ENCODE measurements around the gene PRDM2.

PRDM2 gene

DNA sequence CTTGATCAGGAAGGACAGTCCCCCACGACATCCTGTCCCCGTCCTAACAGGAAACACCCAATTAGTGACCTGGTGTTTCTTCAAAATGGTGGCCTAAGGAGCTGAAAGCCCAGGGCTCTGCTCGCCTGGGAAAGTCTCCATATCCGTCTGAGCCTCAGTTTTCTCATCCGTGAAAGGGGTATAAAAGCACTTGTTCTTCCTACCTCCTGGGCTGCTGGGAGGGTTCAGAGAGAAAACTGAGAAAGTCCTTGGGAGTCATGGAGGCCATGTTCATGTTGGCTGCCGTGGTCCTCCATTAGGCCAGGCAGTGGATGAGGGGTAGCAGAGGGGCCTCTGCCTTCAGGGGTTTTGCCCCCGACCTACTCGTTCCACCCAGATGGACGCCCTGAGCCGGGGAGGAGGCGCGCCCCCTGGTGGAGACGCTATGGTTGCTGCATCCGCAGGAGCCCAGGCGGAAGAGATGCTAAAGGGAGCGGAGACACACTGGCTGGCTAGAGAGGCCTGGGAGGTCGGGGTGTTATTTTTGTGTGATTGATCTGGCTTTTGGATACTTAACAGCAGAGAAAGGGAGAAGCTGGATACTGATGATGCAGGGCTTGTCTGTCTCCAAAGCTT is 113.5 kb downstream of the PRDM2 start:
- no peak overlapping the region for H3K4me3 ChIP-seq (ENCODE audit: low read depth, low read length)
- TF ChIP-seq, protein P1, sequence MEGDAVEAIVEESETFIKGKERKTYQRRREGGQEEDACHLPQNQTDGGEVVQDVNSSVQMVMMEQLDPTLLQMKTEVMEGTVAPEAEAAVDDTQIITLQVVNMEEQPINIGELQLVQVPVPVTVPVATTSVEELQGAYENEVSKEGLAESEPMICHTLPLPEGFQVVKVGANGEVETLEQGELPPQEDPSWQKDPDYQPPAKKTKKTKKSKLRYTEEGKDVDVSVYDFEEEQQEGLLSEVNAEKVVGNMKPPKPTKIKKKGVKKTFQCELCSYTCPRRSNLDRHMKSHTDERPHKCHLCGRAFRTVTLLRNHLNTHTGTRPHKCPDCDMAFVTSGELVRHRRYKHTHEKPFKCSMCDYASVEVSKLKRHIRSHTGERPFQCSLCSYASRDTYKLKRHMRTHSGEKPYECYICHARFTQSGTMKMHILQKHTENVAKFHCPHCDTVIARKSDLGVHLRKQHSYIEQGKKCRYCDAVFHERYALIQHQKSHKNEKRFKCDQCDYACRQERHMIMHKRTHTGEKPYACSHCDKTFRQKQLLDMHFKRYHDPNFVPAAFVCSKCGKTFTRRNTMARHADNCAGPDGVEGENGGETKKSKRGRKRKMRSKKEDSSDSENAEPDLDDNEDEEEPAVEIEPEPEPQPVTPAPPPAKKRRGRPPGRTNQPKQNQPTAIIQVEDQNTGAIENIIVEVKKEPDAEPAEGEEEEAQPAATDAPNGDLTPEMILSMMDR (IDR thresholded peaks at IDR 0.05; ENCODE audit: low read depth, low read length), result peak; percentile 82

DNA sequence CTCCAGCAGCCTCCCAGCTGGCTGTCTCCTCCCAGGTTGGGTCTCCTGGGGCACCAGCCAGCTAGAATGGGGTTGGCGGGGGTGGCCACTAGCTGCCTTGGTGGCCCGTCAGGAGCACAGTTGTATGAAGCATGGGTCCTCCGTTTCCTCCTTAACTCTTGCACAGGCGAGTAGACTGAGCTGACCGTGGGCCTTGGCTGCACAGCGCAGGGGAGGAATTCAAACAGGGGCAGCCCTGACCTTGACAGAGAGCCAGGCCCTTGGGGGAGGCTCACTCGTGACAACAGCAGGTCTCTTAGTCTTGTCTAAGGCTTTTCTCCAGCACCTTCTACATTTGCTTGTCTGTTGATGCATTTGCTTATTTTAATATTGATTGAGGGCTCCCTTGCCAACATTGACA is 114.1 kb downstream of the PRDM2 start:
- TF ChIP-seq, protein P1 (IDR thresholded peaks at IDR 0.05; ENCODE audit: low read depth, low read length), result no peak
- no peak overlapping the region for H3K4me3 ChIP-seq (ENCODE audit: low read depth, low read length)

DNA sequence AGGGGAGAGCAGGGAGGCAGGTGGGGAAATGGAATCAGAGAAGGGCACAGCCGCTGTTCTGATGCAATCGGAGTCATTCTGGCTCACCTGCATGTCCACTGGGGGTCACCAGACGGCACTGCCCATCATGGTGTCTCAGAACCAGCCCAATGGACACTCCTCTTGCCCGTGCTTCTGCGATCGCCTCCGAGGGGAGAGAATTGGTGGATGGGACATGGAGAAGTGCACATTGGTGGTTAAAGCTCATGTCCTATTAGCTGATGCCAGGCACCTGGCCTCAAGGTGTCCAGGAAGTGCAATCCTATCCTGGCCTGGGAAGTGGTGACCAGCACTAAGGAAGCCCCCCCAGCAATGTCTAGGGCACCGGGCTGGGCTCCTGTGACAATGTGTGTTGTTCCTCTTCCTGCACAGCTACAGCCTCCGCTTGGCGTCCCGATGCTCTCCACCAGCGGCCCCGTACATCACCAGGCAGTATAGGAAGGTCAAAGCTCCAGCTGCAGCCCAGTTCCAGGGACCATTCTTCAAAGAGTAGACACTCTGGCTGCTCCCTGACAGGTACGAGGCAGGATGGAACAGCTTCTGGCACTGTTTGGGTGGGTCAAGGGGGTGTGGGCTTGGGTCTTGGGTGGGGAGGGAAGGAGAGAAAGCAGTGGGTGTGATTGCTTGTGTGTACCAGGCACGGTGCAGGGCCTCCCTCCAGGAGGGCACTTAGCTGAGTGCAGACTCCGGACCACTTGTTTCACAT is 116.2 kb downstream of the PRDM2 start:
- TF ChIP-seq, protein P1 (IDR thresholded peaks at IDR 0.05; ENCODE audit: low read depth, low read length), result no peak

DNA sequence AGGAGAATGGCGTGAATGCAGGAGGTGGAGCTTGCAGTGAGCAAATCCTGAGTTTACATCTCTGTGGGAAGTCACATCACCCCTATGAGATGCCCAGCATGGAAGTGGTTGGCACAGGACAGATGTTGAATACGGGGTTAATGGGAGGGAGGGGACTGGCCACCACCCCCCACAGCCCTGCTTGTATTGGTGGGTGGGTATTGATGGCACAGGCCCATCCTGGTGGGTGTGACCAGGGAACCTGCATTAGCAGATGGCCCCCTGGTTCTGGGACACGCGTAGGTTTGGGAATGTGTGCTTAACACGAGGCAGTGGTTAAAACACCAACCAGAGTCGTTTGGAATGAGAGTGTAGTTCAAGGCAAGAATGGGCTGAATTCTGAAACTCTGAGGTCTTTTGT is 117.9 kb downstream of the PRDM2 start:
- TF ChIP-seq, protein P1 (IDR thresholded peaks at IDR 0.05; ENCODE audit: low read depth, low read length), result no peak
- H3K4me3 ChIP-seq (ENCODE audit: low read depth, low read length), result no peak overlapping the region

More for the DNA sequence above, 116.2 kb downstream of the PRDM2 start:
- no peak overlapping the region for H3K4me3 ChIP-seq (ENCODE audit: low read depth, low read length)

DNA sequence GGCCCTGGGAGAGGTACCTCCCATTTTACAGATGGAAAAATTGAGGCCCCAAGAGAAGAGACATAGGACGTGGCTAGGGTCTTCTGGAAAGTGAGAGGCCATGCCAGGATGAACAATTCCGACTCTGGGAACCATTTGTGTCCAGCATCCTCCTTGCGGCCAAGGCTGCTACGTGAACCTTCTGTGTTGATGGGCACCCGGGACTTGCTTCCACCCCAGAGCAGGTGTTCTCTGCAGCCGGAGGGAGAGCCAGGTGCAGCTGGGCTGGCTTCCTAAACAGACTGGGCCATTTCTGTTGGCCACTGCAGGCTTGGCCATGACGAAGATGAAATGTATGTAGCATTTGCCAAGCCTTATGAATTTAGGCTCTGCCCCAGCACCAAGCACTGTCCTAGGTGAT is 118.9 kb downstream of the PRDM2 start:
- no peak overlapping the region for H3K4me3 ChIP-seq (ENCODE audit: low read depth, low read length)
- TF ChIP-seq, protein P1 (IDR thresholded peaks at IDR 0.05; ENCODE audit: low read depth, low read length), result no peak

DNA sequence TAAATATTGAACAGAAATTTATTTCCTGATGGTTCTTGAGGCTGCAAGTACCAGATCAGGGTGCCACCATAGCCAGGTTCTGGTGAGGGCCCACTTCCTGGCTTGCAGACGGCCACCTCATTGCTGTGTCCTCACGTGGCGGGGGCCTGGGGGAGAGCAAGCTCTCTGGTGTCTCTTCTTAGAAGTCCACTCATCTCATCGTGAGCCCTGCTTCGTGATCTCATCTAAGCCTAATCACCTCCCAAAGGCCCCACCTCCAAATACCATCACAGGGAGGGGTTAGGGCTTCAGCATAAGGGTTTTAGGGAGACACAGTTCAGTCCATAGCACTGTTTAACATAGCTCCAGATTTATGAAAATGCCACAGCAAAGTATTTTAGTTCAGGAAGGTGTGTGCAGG is 119.7 kb downstream of the PRDM2 start:
- TF ChIP-seq, protein P1 (IDR thresholded peaks at IDR 0.05; ENCODE audit: low read depth, low read length), result no peak
- no peak overlapping the region for H3K4me3 ChIP-seq (ENCODE audit: low read depth, low read length)

DNA sequence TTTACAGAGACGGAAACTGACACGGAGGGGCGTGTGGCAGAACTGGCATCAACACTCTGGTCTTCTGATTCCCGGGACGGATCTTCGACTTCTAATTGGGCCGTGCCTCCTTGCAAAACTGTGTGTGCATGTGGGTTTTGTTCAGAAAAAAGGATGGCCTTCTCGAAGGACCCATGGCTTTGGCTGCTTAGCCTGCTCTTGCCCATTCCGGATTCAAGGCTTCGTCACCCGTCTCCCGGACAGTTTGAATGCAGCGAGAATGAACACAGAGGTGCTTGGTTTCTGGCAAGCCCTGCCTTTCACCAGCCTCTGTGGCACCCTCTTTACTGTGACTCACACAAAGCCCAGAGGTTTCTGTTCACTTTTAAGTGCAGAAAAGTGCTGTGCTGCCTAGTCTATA is 120.1 kb downstream of the PRDM2 start:
- TF ChIP-seq, protein P1 (IDR thresholded peaks at IDR 0.05; ENCODE audit: low read depth, low read length), result no peak
- H3K4me3 ChIP-seq (ENCODE audit: low read depth, low read length), result no peak overlapping the region

Data from WI38 (cell line).